IPS DF 19.7 (cell line): ENCODE data around the gene NNAT.
"Not testable (repeated sequence)": the region's sequence is repeated elsewhere in the genome, so short reads cannot be mapped to it uniquely, and the experiment has no call there.

Source experiments
- DNase-seq: peaks from one replicate; pipeline ENCODE4 v3.0.0-alpha.2; 2013; ENCODE audit warnings: low read depth, low spot score

The NNAT gene

DNA sequence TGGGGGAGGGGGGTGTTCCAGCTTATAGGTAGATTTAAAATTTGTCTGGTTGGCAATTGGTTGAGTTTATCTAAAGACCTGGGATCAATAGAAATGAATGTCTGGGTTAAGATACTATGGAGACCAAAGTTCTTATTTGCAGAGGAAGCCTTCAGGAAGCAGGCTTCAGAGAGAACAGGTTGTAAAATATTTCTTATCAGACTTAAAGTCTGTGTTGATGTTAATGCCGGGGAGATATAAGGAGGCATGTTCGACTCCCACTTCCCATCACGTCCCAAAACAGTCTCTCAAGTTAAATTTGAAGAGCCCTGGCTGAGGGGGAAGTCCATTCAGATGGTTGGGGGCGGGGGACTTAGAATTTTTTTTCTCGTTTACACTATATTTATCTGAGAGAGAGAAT, 19.0 kb downstream of the NNAT start:
- DNase-seq: no peak

DNA sequence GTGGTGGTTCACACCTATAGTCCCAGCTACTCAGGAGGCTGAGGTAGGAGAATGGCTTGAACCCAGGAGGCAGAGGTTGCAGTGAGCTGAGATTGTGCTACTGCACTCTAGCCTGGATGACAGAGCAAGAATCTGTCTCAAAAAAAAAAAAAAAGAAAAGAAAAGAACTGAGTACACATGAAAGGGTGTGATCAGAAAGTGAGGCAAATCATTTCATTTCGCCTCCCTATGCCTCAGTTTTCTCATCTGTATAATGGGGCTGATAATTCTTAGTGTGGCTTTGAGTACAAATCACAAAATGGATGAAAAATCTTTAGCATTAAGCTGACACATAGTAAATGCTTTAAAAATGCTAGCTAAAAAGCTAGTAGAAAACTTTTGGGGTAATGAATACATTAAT, 19.8 kb downstream of the NNAT start:
- not testable (repeated sequence) for DNase-seq

DNA sequence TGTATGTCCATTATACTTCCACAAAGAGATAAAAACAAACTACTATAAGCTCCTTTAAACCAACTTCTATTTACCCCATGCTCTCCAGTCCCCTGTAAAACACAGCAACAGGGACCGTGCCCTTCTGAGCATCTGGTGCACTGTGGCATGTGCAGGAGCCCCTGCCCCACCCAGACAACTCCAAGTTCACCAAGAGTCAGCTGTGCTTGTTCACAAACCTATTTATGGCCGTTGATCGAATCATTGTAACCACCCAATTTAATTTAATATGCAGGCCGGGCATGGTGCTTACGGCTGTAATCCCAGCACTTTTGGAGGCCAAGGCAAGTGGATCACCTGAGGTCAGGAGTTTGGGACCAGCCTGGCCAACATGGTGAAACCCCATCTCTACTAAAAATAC, 20.3 kb downstream of the NNAT start:
- DNase-seq: no peak

DNA sequence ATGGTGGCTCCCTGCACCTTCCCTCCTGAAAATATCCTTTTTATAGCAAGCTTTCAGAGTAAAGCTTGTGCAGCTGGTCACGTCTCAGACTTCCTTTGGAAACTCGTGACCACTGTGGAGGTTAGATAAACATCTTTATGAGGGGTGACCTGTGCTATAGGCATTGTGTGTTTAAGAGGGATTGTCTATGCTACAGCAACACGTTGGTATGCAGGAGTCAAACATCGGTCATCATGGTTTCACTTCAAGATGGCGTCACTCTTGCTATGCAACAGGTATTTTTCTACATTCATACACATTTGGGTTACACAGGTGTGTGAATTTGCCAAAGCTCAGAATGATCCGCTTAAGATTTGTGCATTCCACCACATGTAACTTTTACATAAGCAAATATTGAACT, 21.2 kb downstream of the NNAT start:
- no peak for DNase-seq

DNA sequence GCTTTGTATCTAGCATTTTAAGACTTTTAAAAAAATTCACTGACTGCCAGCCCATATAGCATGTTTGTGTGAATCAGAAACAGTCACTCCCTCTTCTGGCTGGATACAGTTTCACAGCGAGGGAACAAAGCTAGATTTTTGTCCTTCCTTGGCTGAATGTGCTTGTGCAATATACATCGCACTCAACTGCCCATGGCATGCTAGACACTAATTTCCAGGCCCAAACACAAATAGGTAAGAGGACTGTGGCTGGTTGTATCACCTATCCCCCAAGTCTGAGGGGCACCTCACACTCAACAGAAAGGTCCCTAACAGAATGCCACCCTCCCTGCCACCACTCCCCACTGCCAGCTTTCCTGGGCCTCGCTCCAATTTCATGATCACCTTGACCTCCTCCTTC, 22.8 kb downstream of the NNAT start:
- DNase-seq: no peak

DNA sequence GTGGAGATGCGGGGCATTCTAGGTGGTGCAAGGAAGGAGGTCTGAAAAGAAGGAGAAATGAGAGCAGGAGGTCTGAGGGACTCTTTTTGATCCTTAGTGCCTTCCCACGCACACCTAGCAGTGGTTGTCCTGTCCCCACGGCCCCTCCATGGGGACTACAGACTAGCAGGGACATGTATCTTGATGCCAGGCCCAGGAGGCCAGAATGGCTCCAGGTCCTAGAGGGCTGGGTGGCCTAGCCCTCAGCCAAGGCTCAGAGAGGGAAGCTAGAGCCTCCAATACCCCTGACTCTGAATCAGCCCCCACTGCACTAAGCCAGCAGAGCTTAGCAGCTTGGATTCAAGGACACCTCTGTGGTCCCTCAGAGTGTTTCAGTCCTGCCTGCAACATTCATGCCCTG, 23.3 kb downstream of the NNAT start:
- no peak for DNase-seq

DNA sequence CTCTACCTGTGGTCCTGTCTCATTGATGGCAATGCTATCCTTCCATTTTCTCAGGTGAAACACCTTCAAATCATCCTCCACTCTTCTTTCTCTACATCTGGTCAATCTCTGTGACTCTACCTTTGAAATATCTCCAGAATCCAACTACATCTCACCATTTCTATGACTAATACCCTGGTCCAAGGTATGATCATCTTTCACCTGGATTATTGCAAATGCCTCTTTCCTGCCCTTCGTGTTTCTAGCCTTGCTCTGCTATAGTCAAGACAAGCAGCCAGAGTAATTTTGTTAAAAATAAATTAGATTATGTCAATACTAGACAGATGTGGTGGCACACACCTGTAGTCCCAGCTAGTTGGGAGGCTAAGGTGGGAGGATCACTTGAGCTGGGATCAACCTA, 24.5 kb downstream of the NNAT start:
- no peak for DNase-seq

DNA sequence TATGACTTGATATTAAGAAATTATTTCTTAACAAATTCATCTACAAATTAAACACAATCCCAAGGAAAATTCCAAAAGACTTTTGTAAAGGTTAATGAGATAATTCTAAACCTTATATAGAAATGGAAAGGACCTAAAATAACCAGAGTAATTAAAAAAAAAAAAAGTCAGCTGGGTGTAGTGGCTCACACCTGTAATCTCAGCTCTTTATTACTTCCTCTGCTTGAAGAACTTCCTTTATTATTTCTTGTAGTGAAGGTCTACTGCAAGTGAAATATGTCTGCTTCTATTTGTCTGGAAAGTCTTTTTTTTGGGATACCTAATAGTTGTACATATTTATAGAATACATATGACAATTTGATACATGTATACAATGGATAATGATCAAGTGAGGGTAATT, 26.9 kb downstream of the NNAT start:
- DNase-seq: no peak

DNA sequence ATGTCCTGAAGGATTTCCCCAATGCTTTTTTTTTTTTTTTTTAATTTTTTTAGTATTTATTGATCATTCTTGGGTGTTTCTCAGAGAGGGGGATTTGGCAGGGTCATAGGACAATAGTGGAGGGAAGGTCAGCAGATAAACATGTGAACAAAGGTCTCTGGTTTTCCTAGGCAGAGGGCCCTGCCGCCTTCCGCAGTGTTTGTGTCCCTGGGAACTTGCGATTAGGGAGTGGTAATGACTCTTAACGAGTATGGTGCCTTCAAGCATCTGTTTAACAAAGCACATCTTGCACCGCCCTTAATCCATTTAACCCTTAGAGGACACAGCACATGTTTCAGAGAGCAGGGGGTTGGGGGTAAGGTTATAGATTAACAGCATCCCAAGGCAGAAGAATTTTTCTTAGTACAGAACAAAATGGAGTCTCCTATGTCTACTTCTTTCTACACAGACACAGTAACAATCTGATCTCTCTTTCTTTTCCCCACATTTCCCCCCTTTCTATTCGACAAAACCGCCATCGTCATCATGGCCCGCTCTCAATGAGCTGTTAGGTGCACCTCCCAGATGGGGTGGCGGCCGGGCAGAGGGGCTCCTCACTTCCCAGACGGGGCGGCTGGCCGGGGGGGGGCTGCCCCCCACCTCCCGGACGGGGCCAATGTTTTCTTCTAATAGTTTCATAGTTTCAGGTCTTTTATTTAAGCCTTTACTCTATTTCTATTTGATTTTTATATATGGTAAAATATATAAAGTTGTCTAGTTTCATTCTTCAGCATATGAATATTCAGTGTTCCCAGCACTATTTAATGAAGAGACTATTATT, 29.3 kb downstream of the NNAT start:
- not testable (repeated sequence) for DNase-seq

DNA sequence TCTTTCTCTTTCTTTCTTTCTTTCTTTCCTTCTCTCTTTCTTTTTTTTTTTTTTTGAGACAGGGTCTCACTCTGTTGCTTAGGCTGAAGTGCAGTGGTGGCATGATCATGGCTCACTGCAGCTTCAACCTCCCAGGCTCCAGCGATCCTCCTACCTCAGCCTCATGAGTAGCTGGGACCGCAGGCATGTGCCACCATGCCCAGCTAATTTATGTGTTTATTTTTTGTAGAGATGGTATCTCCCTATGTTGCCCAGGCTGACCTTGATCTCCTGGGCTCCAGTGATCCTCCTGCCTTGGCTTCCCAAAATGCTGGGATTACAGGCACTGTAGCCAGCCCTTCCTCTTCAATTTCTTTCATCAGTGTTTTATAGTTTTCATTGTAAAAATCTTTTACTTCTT, 30.6 kb downstream of the NNAT start:
- not testable (repeated sequence) for DNase-seq

DNA sequence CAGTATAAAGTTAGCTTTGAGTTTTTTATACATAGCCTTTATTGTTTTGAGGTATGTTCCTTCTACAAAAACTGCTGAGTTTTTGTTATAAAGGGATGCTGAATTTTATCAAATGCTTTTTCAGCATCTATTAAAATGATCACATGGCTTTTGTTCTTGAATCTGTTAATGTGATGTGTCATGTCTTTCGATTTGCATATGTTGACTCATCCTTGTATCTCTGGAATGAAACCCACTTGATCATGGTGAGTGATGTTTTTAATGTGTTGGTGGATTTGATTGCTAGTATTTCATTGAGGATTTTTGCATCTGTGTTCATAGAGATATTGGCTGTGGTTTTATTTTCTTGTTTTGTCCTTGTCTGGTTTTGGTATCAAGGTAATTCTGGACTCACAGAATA, 31.4 kb downstream of the NNAT start:
- DNase-seq: no peak

DNA sequence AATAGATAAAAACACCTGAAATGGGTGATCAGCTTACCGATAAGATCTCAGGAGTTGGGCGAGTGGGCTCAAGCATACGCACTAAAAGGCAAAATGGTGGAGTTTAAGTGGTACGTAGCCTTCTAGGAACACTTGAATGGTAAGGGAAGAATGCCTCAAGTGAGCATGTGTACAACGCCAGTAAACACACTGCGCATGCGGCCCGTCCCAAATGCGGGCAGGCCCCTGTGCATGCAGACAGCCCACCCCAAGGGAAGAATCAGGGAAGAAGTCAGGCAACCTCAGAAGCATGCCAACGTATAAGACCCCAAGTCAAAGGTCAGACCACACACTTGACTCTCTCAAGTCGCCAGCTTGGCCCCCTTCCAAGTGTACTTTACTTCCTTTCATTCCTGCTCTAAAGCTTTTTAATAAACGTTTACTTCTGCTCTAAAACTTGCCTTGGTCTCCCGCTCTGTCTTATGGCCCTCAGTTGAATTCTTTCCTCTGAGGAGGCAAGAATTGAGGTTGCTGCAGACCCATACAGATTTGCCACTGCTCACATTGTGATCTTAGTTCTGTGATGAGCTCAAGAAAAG, 33.8 kb downstream of the NNAT start:
- DNase-seq: not testable (repeated sequence)

DNA sequence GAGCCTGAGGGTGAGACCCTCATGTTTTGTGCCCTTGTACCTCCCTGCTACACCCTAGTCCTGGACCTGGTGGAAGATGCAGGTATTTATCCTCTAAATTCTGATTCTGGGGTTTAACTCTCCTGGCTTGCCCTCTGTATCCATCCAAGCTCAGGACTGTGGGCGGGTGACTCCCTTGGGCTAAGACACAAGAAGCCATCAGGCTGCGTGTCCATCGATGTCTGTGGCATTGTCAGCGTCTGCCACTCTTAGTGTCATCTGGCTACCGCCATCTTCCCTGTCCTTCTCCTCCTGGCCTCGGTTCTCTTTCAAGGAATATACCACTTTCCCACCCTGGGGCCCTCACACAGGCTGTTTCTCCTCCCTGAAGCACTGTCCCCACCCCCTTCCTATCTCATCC, 35.5 kb downstream of the NNAT start:
- DNase-seq: no peak

DNA sequence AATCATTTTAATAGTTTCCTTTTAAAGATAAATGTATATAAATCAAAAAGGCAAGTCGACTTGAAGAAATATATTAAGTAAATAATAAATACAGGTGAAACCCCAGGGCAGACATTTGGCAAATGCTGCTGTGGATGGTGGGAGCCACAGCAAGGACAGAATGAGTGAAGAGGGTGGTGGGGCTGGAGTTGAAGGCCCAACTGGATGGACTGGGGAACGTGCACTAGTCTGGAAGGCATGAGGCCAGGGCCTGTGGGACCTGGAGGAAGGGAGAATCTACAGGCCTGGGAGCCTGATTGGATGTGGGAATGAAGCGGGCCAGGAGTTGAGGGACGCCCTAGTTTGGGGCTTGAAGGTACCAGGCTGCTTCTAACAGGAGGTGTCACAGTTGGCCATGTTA, 37.3 kb downstream of the NNAT start:
- DNase-seq: no peak

DNA sequence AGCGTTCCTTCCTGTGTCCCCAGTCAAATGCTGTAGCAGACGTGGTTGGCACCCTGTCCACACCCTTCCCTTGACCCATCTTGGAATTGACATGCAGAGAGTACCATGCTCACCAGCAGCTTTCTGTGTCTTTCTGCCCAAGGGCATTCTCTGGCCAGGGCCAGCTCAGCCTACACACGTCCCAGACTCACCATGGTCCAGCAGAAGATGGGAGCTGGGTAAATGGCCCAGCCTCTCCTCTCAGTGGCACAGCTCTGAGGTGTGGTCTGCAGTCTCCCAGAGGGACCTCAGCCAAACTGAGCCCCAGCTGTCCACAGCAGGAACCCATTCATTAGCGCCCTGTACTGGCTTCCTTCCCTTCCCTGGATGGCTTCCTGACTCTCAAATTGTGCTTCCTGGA, 37.7 kb downstream of the NNAT start:
- DNase-seq: no peak

DNA sequence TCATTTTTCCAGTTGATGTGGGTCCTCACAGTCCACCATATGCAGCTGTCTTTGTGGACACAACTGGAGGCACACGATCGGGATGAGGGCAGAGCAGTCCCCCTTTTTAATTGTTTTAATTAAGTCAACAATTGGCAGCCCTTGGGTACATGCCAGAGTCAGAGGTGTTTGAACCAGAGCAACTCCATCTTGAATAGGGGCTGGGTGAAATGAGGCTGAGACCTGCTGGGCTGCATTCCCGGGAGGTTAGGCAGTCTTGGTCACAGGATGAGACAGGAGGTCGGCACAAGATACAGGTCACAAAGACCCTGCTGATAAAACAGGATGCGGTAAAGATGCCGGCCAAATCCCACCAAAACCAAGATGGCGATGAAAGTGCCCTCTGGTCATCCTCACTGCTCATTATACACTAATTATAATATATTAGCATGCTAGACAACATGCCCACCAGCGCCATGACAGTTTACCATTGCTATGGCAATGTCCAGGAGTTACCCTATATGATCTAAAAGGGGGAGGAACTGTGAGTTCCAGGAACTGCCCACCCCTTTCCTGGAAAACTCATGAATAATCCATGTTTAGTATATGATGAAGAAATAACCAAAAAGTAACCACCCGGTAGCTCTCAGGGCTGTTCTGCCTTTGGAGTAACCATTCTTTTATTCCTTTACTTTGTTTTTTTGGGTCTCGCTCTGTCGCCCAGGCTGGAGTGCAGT, 38.4 kb downstream of the NNAT start:
- no peak for DNase-seq

DNA sequence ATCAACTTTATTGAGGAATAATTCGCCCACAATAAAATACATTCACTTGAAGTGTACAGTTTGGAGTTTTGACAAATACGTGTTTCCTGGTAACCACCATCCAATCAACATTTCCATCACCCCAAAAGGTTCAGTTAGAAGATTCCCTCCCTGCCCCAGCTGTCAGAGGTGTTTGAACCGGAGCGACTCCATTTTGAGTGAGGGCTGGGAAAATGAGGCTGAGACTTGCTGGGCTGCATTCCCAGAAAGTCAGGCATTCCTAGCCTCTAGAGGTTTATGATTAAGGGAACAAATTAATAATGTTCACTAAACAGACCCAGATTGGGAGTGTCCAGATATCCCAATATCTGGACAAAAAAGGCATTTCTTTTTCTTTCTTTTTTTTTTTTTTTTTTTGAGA, 39.6 kb downstream of the NNAT start:
- DNase-seq: no peak

DNA sequence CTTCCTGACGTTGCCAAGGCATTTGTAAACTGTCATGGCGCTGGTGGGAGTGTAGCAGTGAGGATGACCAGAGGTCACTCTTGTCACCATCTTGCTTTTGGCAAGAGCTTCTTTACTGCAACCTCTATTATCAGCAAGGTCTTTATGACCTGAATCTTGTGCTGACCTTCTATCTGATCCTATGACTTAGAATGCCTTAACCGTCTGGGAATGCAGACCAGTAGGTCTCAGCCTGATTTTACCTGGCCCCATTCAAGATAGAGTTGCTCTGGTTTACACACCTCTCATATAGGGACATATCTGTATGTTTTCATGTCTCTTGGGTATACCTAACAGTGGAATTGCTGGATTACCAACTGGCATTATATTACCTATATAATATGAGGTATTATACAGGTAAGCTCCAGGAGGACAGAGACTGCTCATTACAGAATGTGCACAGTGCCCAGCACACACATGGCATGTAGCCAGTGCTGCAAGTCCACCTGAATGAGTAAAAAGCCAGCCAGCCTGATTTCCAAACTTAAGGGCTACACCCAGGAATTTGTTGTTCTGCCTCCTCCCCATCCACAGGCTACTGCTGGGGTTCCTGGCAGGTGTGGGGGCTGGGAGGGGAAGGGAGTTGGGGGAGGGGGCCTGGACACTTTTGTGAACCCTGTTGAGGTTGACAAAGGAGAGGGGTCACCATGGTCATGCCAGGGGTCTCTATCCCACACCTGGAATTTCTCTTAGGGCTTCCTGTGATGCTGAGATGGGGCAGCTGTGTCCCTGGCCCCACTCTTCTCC, 41.8 kb downstream of the NNAT start:
- no peak for DNase-seq

DNA sequence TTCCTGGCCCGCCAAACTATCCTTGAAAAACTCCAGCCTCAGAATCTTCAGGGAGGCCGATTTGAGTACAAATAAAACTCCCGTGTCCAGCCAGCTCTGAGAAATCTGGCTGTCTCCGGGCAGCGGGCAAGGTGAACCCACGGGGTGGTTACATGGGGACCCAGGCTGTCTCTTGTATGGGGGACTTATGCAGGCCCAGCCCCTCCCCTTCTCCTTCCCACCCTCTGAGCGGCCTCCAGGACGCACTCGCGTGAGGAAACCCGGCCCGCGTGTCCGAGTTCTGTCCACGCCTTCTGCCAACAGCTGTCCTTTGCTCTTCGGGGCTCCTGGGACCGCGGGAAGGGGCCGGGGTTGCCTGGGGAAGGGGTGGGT, 43.0 kb downstream of the NNAT start:
- DNase-seq: no peak

DNA sequence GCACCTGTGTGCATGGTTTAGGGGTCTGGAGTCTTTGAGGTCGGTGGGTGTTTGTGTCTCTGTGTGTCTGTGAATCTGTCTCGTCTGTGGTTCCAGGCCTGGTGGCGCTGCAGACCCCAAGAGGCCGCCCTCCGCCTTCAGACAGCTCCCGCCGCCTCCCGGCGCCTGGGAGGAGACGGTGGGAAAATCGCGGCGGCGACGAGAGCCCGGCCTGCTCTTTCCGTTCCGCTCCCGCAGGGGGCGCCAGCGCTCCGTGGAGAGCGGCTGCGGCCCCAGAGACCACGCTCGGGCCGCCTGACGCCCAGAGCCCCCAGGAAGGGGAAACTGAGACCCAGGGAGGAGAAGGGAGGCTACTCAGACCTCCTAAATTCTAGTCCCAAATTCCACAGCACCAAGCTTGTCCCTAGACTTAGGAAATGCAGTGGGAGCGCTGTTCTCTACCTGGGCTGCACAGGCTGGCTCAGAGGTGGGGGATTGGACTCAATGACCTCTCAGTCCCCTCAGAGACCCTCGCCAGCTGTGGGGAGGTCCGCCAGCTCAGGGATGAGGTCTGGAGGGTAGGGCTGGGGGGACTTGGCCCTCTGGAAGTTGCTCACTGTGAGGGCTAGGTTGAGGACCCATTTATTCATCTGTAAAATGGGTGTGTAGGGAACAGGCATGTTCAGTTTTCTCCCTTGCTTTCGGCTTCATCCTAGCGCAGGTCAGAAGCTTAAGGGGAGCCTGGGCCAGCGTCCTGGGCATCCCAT, 43.5 kb downstream of the NNAT start:
- DNase-seq: no peak

DNA sequence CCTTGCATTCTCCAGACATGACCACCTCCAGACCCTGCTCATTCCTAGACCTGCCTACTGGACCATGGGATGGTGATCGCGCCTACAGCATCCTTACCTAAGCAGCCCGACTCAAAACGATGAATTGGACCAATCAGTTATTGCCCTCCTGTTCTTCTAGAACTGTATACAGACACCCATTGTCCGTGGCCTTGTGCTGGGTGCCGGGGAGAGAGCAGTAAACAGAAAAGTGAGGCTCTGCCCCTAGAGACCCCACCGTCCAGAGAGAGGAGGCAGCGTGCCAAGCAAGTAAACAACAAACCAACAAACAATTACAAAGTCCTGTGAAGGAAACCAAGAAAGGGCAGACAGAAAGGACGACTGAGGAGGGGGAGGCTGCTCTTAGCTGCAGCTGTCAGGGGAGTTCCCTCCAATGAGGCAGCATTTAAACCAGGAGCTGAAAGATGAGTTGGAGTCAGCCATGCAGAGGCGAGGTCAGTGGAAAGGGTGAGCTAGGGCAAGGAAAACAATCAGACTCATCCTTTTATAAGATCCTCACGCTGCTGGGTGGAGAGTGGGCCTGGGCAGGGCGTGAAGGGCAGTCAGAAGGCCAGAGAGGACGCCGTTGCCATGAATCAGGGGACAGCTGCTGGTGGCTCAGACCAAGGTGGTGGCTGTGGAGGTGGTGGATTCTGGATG, 44.2 kb downstream of the NNAT start:
- no peak for DNase-seq
